ENCODE data around the gene WSB2. TPM values are rescaled to one million over a fixed set of nuclear protein-coding genes. Genes with fewer than 3 reads are reported as not detected.
"Not testable (repeated sequence)": the region's sequence is repeated elsewhere in the genome, so short reads cannot be mapped to it uniquely, and the experiment has no call there.

Gene WSB2
- total and polyA plus RNA-seq, 2 experiments from 2014 or later: 31.7 to 38.0 TPM

- Histone ChIP-seq H3K4me1 (ENCODE audit: low read depth) (no peaks in the 10 kb centered on the region), H3K4me3 (no peak overlapping the region), H3K9me3 (ENCODE audit: low read depth) (no peaks in the 10 kb centered on the region), H3K36me3 (peaks cover 49% of the 10 kb centered on the region), H3K27ac (no peak overlapping the region), H3K27me3 (no peaks in the 10 kb centered on the region)
- DNase-seq (ENCODE audit: low read depth in 1 of 2, low spot score in 1 of 2): no peak
- TF ChIP-seq CTCF (IDR thresholded peaks at IDR 0.05; ENCODE audit: low read depth, low read length): no peak
Measured at GRCh38 chr12:118033323-118033722, 27.7 kb downstream of the WSB2 start.

GRCh38 chr12:118032188-118032587 is 28.8 kb downstream of the WSB2 start:
- Histone ChIP-seq H3K27me3 (no peaks in the 10 kb centered on the region), H3K4me3 (no peak overlapping the region), H3K4me1 (ENCODE audit: low read depth) (no peaks in the 10 kb centered on the region), H3K9me3 (ENCODE audit: low read depth) (no peaks in the 10 kb centered on the region), H3K27ac (no peak overlapping the region), H3K36me3 (peaks cover 44% of the 10 kb centered on the region)
- TF ChIP-seq CTCF (IDR thresholded peaks at IDR 0.05; ENCODE audit: low read depth, low read length): no peak
- no peak for DNase-seq (ENCODE audit: low read depth in 1 of 2, low spot score in 1 of 2)

- no peak for DNase-seq (ENCODE audit: low read depth in 1 of 2, low spot score in 1 of 2)
- H3K9me3 ChIP-seq (ENCODE audit: low read depth): no peaks in the 10 kb centered on the region
- no peaks in the 10 kb centered on the region for H3K27me3 ChIP-seq
- H3K4me1 ChIP-seq (ENCODE audit: low read depth): no peaks in the 10 kb centered on the region
- no peak overlapping the region for H3K4me3 ChIP-seq
- peaks cover 43% of the 10 kb centered on the region for H3K36me3 ChIP-seq
- TF ChIP-seq CTCF (IDR thresholded peaks at IDR 0.05; ENCODE audit: low read depth, low read length): no peak
- no peak overlapping the region for H3K27ac ChIP-seq
Measured at GRCh38 chr12:118029166-118029565, 31.8 kb downstream of the WSB2 start.

- Histone ChIP-seq H3K4me3 (no peak overlapping the region), H3K36me3 (peaks cover 23% of the 10 kb centered on the region), H3K27me3 (no peaks in the 10 kb centered on the region), H3K27ac (no peak overlapping the region), H3K4me1 (ENCODE audit: low read depth) (no peaks in the 10 kb centered on the region), H3K9me3 (ENCODE audit: low read depth) (no peaks in the 10 kb centered on the region)
- DNase-seq (ENCODE audit: low read depth in 1 of 2, low spot score in 1 of 2): no peak
- TF ChIP-seq CTCF (IDR thresholded peaks at IDR 0.05; ENCODE audit: low read depth, low read length): no peak
Measured at GRCh38 chr12:118025168-118025567, 35.8 kb downstream of the WSB2 start.

GRCh38 chr12:118023301-118023860 is 37.6 kb downstream of the WSB2 start:
- H3K27me3 ChIP-seq: no peaks in the 10 kb centered on the region
- H3K27ac ChIP-seq: no peak overlapping the region
- no peak overlapping the region for H3K4me3 ChIP-seq
- H3K4me1 ChIP-seq (ENCODE audit: low read depth): no peaks in the 10 kb centered on the region
- H3K36me3 ChIP-seq: peaks cover 28% of the 10 kb centered on the region
- no peak for DNase-seq (ENCODE audit: low read depth in 1 of 2, low spot score in 1 of 2)
- H3K9me3 ChIP-seq (ENCODE audit: low read depth): no peaks in the 10 kb centered on the region
- TF ChIP-seq CTCF (IDR thresholded peaks at IDR 0.05; ENCODE audit: low read depth, low read length): no peak

DNA sequence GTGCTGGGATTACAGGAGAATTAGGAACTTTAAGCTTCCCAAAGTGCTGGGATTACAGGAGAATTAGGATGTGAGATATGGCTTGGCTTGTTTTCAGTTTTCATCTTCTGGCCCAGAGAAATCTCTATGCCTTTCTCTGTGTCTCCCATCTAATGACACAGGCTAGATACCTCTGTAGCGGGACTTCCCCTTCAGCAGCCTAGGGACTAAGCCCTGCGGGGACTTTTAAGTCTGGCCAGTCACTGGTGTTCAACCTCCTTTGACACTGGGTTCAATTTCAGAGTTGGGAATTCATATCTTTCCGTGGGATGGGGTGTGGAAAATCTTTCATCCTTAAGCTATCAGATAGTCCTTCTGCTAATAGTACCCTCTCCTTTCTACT is 38.3 kb downstream of the WSB2 start:
- no peak for TF ChIP-seq CTCF (IDR thresholded peaks at IDR 0.05; ENCODE audit: low read depth, low read length)
- H3K36me3 ChIP-seq: peaks cover 28% of the 10 kb centered on the region

DNA sequence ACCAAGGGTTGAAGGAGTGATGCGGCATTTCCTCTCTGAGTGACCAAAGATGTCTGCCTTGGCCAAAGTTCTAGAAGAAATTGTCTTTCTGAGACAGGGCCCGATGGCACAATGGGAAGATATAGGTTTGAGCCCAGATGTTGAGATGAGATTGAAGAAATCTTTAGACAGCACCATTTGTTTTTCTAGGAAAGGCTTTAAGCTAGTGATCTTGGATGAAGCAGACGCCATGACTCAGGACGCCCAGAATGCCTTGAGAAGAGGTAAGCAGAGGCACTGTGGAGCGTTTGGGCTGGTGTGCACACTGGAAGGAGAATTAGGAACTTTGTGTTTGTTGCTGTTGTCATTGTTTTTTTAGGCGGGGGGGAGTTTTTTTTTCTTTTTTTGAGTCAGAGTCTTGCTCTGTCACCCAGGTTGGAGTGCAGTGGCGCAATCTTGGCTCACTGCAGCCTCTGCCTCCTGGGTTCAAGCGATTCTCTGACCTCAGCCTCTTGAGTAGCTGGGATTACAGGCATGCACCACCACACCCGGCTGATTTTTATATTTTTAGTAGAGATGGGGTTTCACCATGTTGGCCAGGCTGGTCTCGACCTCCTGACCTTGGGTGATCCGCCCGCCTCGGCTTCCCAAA is 38.8 kb downstream of the WSB2 start:
- H3K36me3 ChIP-seq: peaks cover 28% of the 10 kb centered on the region
- not testable (repeated sequence) for H3K4me3 ChIP-seq; H3K9me3 ChIP-seq (ENCODE audit: low read depth); H3K4me1 ChIP-seq (ENCODE audit: low read depth); H3K27ac ChIP-seq; H3K27me3 ChIP-seq; DNase-seq (ENCODE audit: low read depth in 1 of 2, low spot score in 1 of 2)

More for the DNA sequence above, 38.3 kb downstream of the WSB2 start:
- Histone ChIP-seq H3K9me3 (ENCODE audit: low read depth) (no peaks in the 10 kb centered on the region), H3K27ac (no peak overlapping the region), H3K4me1 (ENCODE audit: low read depth) (no peaks in the 10 kb centered on the region), H3K27me3 (no peaks in the 10 kb centered on the region), H3K4me3 (no peak overlapping the region)
- DNase-seq (ENCODE audit: low read depth in 1 of 2, low spot score in 1 of 2): no peak
